Measurements from ENCODE around the gene TNFSF13B.

- TF ChIP-seq, protein P1, sequence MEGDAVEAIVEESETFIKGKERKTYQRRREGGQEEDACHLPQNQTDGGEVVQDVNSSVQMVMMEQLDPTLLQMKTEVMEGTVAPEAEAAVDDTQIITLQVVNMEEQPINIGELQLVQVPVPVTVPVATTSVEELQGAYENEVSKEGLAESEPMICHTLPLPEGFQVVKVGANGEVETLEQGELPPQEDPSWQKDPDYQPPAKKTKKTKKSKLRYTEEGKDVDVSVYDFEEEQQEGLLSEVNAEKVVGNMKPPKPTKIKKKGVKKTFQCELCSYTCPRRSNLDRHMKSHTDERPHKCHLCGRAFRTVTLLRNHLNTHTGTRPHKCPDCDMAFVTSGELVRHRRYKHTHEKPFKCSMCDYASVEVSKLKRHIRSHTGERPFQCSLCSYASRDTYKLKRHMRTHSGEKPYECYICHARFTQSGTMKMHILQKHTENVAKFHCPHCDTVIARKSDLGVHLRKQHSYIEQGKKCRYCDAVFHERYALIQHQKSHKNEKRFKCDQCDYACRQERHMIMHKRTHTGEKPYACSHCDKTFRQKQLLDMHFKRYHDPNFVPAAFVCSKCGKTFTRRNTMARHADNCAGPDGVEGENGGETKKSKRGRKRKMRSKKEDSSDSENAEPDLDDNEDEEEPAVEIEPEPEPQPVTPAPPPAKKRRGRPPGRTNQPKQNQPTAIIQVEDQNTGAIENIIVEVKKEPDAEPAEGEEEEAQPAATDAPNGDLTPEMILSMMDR (IDR thresholded peaks at IDR 0.05) = no peak
- no peak for TF ChIP-seq EZH2 (IDR thresholded peaks at IDR 0.05; ENCODE audit: borderline replicate concordance, insufficient read depth, low read depth, low read length, poor library complexity, severe bottlenecking)
These were observed 3.1 kb upstream of the TNFSF13B start for GRCh38 chr13:108266321-108266990.
